A549 (cell line): ENCODE results near the gene CELF2. TPM values are rescaled to one million over a fixed set of nuclear protein-coding genes. Genes with fewer than 3 reads are reported as not detected.

Source experiments
- ATAC-seq, 2 experiments: fragments of 200-7000 bp in 1 of 2; fragments of >200 bp in 1 of 2; cut with Nextera tagmentation in 1 of 2; cut with Tn5 transposase in 1 of 2; 3 replicates each; pipeline versions ENCODE4 v1.8.0 to v1.9.1; 2018 to 2020; ENCODE audit warnings: mild to moderate bottlenecking in 1 of 2, moderate library complexity in 1 of 2
- CTCF ChIA-PET: fragments of 300-600 bp; sonication (Branson Sonifier 250); formaldehyde crosslinking; extraction: SDS; loops from one replicate; lab custom pipeline; 2021; ENCODE audit warnings: antibody characterized with exemption, inconsistent platforms; lab: Yijun Ruan, JAX
- POLR2A ChIA-PET: fragments of 350-600 bp; formaldehyde crosslinking; extraction: SDS; loops from one replicate; lab custom pipeline; 2021; ENCODE audit warnings: antibody characterized with exemption, inconsistent platforms; lab: Yijun Ruan, JAX
- DNase-seq, 2 experiments: peaks; one replicate each; pipeline versions ENCODE4 v3.0.0 to v3.0.0-alpha.2; 2011 to 2016; ENCODE audit warnings: low read depth in 1 of 2, low spot score in 1 of 2
- FAIRE-seq: peaks from 2 replicates; lab custom pipeline; 2011; peaks lifted over from hg19 to GRCh38; lab: Jason Lieb, UNC
- H3K27ac ChIP-seq, 2 experiments: fragments of >200 bp; sonication (Bioruptor Twin); formaldehyde crosslinking; 3 replicates each; pipeline ENCODE4 v1.5.1; 2016 to 2017
- H3K4me1 ChIP-seq: fragments of >200 bp; sonication (Bioruptor Twin); formaldehyde crosslinking; 3 replicates; pipeline ENCODE4 v1.6.1; 2016
- H3K4me2 ChIP-seq: fragments of >200 bp; sonication (Bioruptor Twin); formaldehyde crosslinking; 3 replicates; pipeline ENCODE4 v1.6.1; 2016
- H3K4me3 ChIP-seq: fragments of >200 bp; sonication (Bioruptor Twin); formaldehyde crosslinking; 3 replicates; pipeline ENCODE4 v1.5.1; 2016
- H3K9me3 ChIP-seq: fragments of >200 bp; sonication (Bioruptor Twin); formaldehyde crosslinking; 3 replicates; pipeline ENCODE4 v1.6.1; 2016
- CBX2 ChIP-seq: fragments of 200-600 bp; sonication (generic); IDR thresholded peaks from 2 replicates; pipeline ENCODE4 v1.6.1; 2016; ENCODE audit warnings: low read depth, mild to moderate bottlenecking, borderline replicate concordance
- CBX8 ChIP-seq: fragments of 200-600 bp; sonication (generic); IDR thresholded peaks from 2 replicates; pipeline ENCODE4 v1.6.1; 2016
- CHD4 ChIP-seq: fragments of 200-600 bp; sonication (generic); IDR thresholded peaks from 2 replicates; pipeline ENCODE4 v1.6.1; 2016; ENCODE audit warnings: antibody characterized with exemption, mild to moderate bottlenecking, borderline replicate concordance
- CTCF ChIP-seq: fragments of >200 bp; sonication (Bioruptor Twin); formaldehyde crosslinking; IDR thresholded peaks from 3 replicates; pipeline ENCODE4 v1.5.1; 2016
- EHMT2 ChIP-seq: fragments of 200-600 bp; sonication (generic); IDR thresholded peaks from 2 replicates; pipeline ENCODE4 v1.6.1; 2016; ENCODE audit warnings: antibody characterized with exemption, low read depth, mild to moderate bottlenecking, moderate library complexity
- EP300 ChIP-seq, 2 experiments: fragments of >200 bp; sonication (Bioruptor Twin); formaldehyde crosslinking; IDR thresholded peaks; 2 replicates in 1 of 2; 3 replicates in 1 of 2; pipeline ENCODE4 v1.6.1; 2016 to 2017
- FOSL2 ChIP-seq, 2 experiments: fragments of 450-650 bp in 1 of 2; fragments of >200 bp in 1 of 2; sonication (Bioruptor Twin) in 1 of 2; formaldehyde crosslinking; IDR thresholded peaks; 2 replicates each; pipeline versions ENCODE4 v1.5.0 to v1.6.1; 2016 to 2020; ENCODE audit warnings: mild to moderate bottlenecking in 1 of 2, moderate library complexity in 1 of 2
- HEYL ChIP-seq: fragments of 250-450 bp; sonication (Bioruptor Pico); IDR thresholded peaks from 2 replicates; pipeline ENCODE4 v1.8.0; 2021; ENCODE audit warnings: mild to moderate bottlenecking, moderate library complexity
- HMGXB4 ChIP-seq: fragments of 250-450 bp; sonication (Bioruptor Pico); IDR thresholded peaks from 2 replicates; pipeline ENCODE4 v1.5.0; 2021; ENCODE audit warnings: mild to moderate bottlenecking, moderate library complexity, borderline replicate concordance
- MAZ ChIP-seq: fragments of 150-350 bp; IDR thresholded peaks from 2 replicates; pipeline ENCODE4 v1.6.1; 2014; ENCODE audit warnings: antibody characterized with exemption, low read depth, low read length, borderline replicate concordance
- PBX3 ChIP-seq: IDR thresholded peaks from 2 replicates; pipeline ENCODE4 v1.6.1; 2012
- POLR2AphosphoS2 ChIP-seq: conservative IDR thresholded peaks from 2 replicates; pipeline ENCODE4 v1.6.1; 2012; ENCODE audit warnings: low read length, improper control_type of control experiment, inconsistent platforms
- REST ChIP-seq: fragments of 200-600 bp; sonication (generic); IDR thresholded peaks from 2 replicates; pipeline ENCODE4 v1.6.1; 2016; ENCODE audit warnings: antibody characterized with exemption, mild to moderate bottlenecking, moderate library complexity
- USF2 ChIP-seq: fragments of 450-650 bp; IDR thresholded peaks from 2 replicates; pipeline ENCODE4 v1.6.1; 2014; ENCODE audit warnings: antibody characterized with exemption
- ZSCAN20 ChIP-seq: fragments of 250-450 bp; sonication (Bioruptor Pico); IDR thresholded peaks from 2 replicates; pipeline ENCODE4 v1.8.0; 2022; ENCODE audit warnings: mild to moderate bottlenecking, moderate library complexity
- WGBS: methylation state at CpG from one replicate; pipeline ENCODE4 v1.1.6; 2017; ENCODE audit errors: missing lambda C conversion rate; 5-methylcytosine and 5-hydroxymethylcytosine counted together
- polyA plus RNA-seq, 4 experiments: library from polyadenylated mRNA; depleted of rRNA in 3 of 4; stranded (reverse); fragments of >200 nt; fragmentation: RNase III in 1 of 4; extraction: RNeasy Plus Mini Kit Qiagen cat#74134 plus additional on column Dnase treatment in 1 of 4; gene quantifications; 2 replicates in 3 of 4; 3 replicates in 1 of 4; pipeline ENCODE4 v1.2.3, GENCODE V29; 2011 to 2017

Gene CELF2
- polyA plus RNA-seq, 2 of the 4 experiments (the other 2 are of a cell fraction), result 0.01 to 0.03 TPM

- no peaks in the 10 kb centered on the region for H3K9me3 ChIP-seq
- H3K27ac ChIP-seq, result no peak overlapping the region
- TF ChIP-seq HEYL (CRISPR knock-in tag), result no peak
- TF ChIP-seq EHMT2, result no peak
- TF ChIP-seq HMGXB4 (CRISPR knock-in tag), result no peak
- TF ChIP-seq FOSL2 (IDR thresholded peaks at IDR 0.05), result no peak
- TF ChIP-seq FOSL2 (CRISPR knock-in tag; IDR thresholded peaks at IDR 0.05), result no peak
- no peak overlapping the region for H3K4me2 ChIP-seq
- WGBS, result 48% methylated on average over 8 of the region's 8 CpGs
- ATAC-seq (no peak), FAIRE-seq (no peak), DNase-seq (no peak)
- ChIA-PET POLR2A (no interaction called here), CTCF (interaction anchor here (0.9 kb wide), 1 partner anchor 29 kb away, joined by 4 read pairs; no protein-coding TSS in a partner anchor)
- no peaks in the 10 kb centered on the region for H3K4me1 ChIP-seq
- H3K4me3 ChIP-seq, result no peak overlapping the region
These were observed 282.4 kb downstream of the CELF2 start for GRCh38 chr10:11300026-11300425.

- 66% methylated on average over 14 of the region's 14 CpGs for WGBS
- TF ChIP-seq REST (no peak), CHD4 (no peak), MAZ (no peak), HMGXB4 (CRISPR knock-in tag) (no peak), CTCF (no peak), ZSCAN20 (no peak)
- no peak overlapping the region for H3K4me3 ChIP-seq
- FAIRE-seq (no peak), DNase-seq (no peak), ATAC-seq (no peak)
- no peaks in the 10 kb centered on the region for H3K9me3 ChIP-seq
- POLR2A ChIA-PET, result no interaction called here
- no peaks in the 10 kb centered on the region for H3K4me1 ChIP-seq
- no peak overlapping the region for H3K4me2 ChIP-seq
- no peak overlapping the region for H3K27ac ChIP-seq
- CTCF ChIA-PET, result no interaction called here
These were observed 282.9 kb downstream of the CELF2 start for GRCh38 chr10:11300563-11300962.

GRCh38 chr10:11301571-11302111, 284.0 kb downstream of the CELF2 start:
- CTCF ChIA-PET, result no interaction called here
- no peak for ATAC-seq
- 66% methylated on average over 17 of the region's 22 CpGs for WGBS
- no peaks in the 10 kb centered on the region for H3K9me3 ChIP-seq
- H3K27ac ChIP-seq, result no peak overlapping the region
- no peak overlapping the region for H3K4me3 ChIP-seq
- TF ChIP-seq CBX8, result no peak
- no peak for TF ChIP-seq EP300 (IDR thresholded peaks at IDR 0.05)
- TF ChIP-seq CBX2, result no peak
- TF ChIP-seq USF2, result no peak
- no peak for TF ChIP-seq PBX3
- TF ChIP-seq HMGXB4 (CRISPR knock-in tag), result no peak
- no peak for TF ChIP-seq POLR2AphosphoS2
- no peak for FAIRE-seq
- no peaks in the 10 kb centered on the region for H3K4me1 ChIP-seq
- no peak for DNase-seq
- POLR2A ChIA-PET, result no interaction called here
- H3K4me2 ChIP-seq, result no peak overlapping the region
